Astrocyte (in vitro differentiated cells and primary cell): ENCODE data around the gene SH2D7.

ENCODE experiments used
- CTCF ChIP-seq: IDR thresholded peaks from 2 replicates; pipeline ENCODE4 v1.5.1; 2011; ENCODE audit warnings: low read depth, mild to moderate bottlenecking, inconsistent platforms, low read length, moderate library complexity; ENCODE audit not compliant: insufficient read depth
- EZH2 ChIP-seq: IDR thresholded peaks from 2 replicates; pipeline ENCODE4 v1.6.1; 2012; ENCODE audit warnings: mild to moderate bottlenecking, low read length, inconsistent platforms; ENCODE audit not compliant: insufficient read depth

- no peak for TF ChIP-seq CTCF
- no peak for TF ChIP-seq EZH2
These were observed 55.2 kb downstream of the SH2D7 start for GRCh38 chr15:78147566-78147965.
